NB4 (cell line): ENCODE measurements around the gene CADPS.

Experiments used
- DNase-seq: peaks from one replicate; pipeline ENCODE4 v3.0.0; 2010; ENCODE audit warnings: low read depth
- H3K4me3 ChIP-seq: one replicate; pipeline ENCODE4 v1.5.1; 2011; ENCODE audit warnings: mild to moderate bottlenecking, low read depth, low read length, moderate library complexity
- MYC ChIP-seq: IDR thresholded peaks from 2 replicates; pipeline ENCODE4 v1.6.1; 2011; ENCODE audit warnings: low read depth, low read length
- POLR2A ChIP-seq: IDR thresholded peaks from 2 replicates; pipeline ENCODE4 v1.6.1; 2011; ENCODE audit warnings: mild to moderate bottlenecking; ENCODE audit not compliant: insufficient read length; ENCODE audit errors: extremely low read depth
- TF ChIP-seq, protein P1 (sequence below): IDR thresholded peaks from 2 replicates; pipeline ENCODE4 v1.6.1; 2011; ENCODE audit warnings: low read depth, low read length
- TF ChIP-seq, protein P2 (sequence below): IDR thresholded peaks from one replicate; pipeline ENCODE4 v1.5.1; 2012; ENCODE audit warnings: low read depth, low read length

The CADPS gene

DNA sequence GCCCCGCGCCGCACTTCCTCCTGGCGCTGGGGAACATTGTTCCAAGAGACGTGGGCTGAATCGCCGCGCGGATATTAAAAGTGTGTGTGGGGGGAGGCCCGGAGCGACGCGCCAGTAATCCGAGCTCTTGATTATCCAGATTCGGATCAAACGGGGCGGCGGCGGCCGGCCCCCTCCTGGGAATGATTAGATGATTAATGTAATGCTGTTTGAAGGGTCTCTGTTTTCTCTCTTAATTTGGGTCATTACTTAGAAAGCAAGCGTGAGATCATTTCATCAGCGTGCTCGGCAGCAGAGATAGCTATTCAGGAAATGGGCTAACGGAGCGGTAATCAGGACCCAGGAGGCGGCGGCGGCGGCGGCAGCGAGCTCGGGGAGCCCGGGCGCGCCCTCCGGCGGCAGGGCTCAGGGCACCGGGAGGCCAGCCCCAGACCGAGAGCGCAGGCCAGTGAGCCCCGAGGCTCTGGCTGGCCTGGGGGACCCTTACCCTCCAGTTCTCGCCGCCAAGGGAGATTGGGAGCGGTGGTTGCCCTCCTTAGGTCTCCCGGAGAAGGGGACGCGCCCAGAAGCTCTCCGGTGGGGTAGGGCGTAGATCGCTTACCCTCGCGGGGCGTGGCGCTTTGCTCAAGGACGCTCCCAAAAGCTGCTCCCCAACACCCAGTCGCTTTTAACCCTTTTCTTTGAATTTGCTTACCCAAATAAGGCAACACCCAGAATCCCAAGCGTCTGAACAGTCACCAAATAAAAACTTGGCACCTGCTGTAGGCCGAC lies 506.3 kb downstream of the CADPS start:
- H3K4me3 ChIP-seq = no peak overlapping the region
- TF ChIP-seq, protein P1, sequence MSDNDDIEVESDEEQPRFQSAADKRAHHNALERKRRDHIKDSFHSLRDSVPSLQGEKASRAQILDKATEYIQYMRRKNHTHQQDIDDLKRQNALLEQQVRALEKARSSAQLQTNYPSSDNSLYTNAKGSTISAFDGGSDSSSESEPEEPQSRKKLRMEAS = no peak
- TF ChIP-seq POLR2A = no peak
- no peak for TF ChIP-seq MYC
- TF ChIP-seq, protein P2, sequence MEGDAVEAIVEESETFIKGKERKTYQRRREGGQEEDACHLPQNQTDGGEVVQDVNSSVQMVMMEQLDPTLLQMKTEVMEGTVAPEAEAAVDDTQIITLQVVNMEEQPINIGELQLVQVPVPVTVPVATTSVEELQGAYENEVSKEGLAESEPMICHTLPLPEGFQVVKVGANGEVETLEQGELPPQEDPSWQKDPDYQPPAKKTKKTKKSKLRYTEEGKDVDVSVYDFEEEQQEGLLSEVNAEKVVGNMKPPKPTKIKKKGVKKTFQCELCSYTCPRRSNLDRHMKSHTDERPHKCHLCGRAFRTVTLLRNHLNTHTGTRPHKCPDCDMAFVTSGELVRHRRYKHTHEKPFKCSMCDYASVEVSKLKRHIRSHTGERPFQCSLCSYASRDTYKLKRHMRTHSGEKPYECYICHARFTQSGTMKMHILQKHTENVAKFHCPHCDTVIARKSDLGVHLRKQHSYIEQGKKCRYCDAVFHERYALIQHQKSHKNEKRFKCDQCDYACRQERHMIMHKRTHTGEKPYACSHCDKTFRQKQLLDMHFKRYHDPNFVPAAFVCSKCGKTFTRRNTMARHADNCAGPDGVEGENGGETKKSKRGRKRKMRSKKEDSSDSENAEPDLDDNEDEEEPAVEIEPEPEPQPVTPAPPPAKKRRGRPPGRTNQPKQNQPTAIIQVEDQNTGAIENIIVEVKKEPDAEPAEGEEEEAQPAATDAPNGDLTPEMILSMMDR = no peak

DNA sequence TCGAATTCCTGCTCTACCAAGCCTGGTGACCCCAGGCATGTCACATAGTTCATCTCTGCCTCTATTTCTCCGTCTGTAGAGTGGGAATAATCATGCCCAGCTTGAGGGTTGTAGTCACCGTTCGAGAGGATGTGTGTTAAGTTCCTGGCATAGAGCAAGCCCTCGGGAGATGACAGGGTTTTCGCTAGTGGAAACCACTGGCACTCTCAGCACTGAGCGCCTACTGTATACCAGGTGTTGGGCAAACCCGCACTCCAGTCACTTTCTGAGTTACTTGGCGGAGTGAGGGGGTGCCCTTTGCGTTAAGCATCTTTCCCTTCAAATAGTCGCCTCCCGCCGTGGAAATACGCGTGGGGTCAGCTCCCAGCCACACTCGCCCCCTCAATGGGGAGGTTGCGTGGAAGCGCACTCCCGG lies 506.9 kb downstream of the CADPS start:
- no peak for DNase-seq
- H3K4me3 ChIP-seq = no peak overlapping the region
- TF ChIP-seq MYC (no peak), POLR2A (no peak)
- TF ChIP-seq, protein P1 = no peak
- TF ChIP-seq, protein P2 = no peak

More for the DNA sequence above, 506.3 kb downstream of the CADPS start:
- DNase-seq = no peak

DNA sequence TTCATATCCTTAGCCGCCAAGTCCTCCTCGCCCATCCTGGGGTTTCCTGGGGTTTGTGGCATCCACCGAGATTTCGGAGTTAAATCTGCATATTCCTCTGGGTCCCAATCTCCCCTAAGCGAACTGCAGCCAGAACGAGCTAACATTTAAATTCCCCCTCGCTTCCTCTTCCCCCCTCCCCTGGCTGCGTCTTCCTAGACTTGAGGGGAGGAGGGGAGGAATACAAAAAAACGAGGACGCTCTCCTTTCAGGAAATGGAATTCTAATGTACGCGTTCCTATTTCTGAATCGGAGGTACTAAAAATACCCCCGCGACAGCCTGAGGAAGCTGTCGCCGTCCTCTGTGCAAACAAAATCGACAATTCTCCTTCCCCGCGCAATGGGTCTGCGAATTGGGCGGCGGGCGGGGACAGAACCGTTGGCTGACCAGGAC lies 507.4 kb downstream of the CADPS start:
- no peak overlapping the region for H3K4me3 ChIP-seq
- no peak for DNase-seq
- TF ChIP-seq MYC = no peak
- TF ChIP-seq, protein P2 = no peak
- TF ChIP-seq POLR2A = no peak
- TF ChIP-seq, protein P1 = no peak

DNA sequence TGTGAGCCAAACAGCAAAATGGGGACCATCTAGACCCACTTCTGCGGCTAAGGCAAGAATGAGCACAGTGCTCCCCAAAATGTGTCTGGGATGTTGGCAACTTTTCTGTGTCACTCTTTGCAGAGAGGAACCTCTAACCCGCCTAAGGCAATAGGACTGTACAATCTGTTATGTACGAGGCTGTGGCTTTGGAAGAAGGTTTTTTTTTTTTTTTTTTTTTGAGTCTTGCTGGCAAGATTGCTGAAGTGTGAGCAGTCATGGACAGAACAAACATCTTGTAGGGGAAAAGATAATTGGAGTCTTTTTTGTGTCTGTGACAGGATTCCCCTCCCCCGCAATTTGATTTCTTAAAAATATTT lies 509.1 kb downstream of the CADPS start:
- DNase-seq = no peak
- no peak overlapping the region for H3K4me3 ChIP-seq
- TF ChIP-seq, protein P1 = no peak
- TF ChIP-seq MYC (no peak), POLR2A (no peak)
- TF ChIP-seq, protein P2 = no peak

DNA sequence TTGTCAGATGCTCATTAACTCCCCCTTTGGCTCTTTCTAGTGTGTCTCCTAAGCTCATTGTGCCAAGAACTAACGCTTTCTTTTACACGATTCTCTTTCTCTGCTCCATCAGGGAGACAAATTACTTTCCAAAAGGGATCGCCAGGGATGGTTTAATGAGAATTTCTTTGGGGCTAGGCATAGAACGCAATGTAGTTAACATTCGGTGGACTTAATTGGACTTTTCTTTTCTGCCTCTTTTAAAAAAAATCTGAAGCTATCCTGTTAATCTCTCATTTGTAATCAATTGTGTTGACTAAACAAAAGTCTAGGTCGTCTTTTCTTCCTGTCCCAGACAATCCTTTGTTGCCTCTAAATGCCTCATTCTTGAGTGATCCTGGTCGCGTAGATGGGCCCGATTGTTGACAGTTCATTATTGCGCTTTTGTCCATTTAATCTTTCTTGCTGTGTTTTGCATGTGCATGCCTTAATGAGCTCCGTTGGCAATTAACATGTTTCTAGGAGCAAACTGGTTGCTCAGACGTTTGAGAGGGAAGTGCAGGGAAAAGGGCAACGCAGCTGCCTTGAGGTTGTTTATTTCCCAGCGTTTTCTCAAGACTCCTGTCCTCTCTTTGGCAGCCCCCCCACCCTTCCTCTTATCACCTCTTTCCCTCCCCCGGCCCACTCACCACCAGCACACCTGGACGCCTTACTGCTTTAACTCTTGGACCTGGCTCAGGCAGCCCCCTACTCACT lies 509.7 kb downstream of the CADPS start:
- H3K4me3 ChIP-seq = no peak overlapping the region
- DNase-seq = no peak
- TF ChIP-seq MYC (no peak), POLR2A (no peak)
- TF ChIP-seq, protein P2 = no peak
- TF ChIP-seq, protein P1 = no peak
